ENCODE data around the gene TRAF4. TPM values are rescaled to one million over a fixed set of nuclear protein-coding genes. Genes with fewer than 3 reads are reported as not detected.

The TRAF4 gene
- total and polyA plus RNA-seq, 10 of the 15 experiments (the other 5 are each of a cell fraction or from before 2014, with no cell fraction given) = 3.7 to 197 (median 66.4) TPM

DNA sequence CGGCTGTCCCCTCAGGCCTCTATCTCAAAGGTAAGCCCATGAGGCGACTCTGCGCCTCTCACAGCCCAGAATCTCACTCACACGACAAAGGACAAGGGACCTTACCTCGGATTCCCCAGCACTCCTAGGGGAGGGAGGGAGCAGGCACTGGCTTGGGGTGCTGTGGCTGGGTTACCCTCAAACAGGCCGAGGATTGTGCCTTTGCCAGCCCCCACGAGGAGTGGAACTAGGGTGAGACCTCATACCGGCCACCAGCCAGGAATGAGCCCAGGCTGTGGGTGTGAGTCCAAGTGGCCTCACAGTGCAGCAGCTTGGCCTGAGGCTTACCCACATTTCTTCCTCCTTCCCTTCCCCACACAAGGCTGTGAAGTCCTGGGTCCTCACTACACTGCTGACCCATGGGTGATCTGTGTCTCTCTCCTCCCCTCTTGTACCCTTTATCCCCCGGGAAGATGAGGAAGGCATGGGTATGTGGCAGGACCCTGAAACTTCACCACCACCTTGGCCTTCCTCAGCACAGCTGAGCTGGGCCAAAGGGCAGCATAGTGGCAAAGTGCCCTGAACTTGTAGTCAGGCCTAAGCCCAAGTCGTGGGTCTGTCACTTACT lies 38.0 kb upstream of the TRAF4 start:
- no peaks in the 10 kb centered on the region for H3K9me3 ChIP-seq (replicated peaks; ENCODE audit: control insufficient read depth, insufficient read depth, low read length)
- ChIA-PET RAD21 (ENCODE audit: unreplicated experiment) (no interaction called here), POLR2A (no interaction called here), CTCF (interaction anchor here (1.5 kb wide), 1 partner anchor 129 kb away, joined by 3 read pairs; the partner anchor contains the start of gene ALDOC), SMC1A (ENCODE audit: uncharacterized antibody, unreplicated experiment) (interaction anchor here (1.4 kb wide), 1 partner anchor 12 kb away, joined by 4 read pairs; no protein-coding TSS in a partner anchor)
- WGBS (ENCODE audit: insufficient coverage, insufficient replicate concordance, low lambda C conversion rate, missing lambda C conversion rate) = 95% methylated on average over 10 of the region's 10 CpGs
- ATAC-seq (no peak), FAIRE-seq (no peak), DNase-seq (ENCODE audit: low read depth, low spot score) (no peak)
- no peaks in the 10 kb centered on the region for H4K20me1 ChIP-seq (ENCODE audit: control insufficient read depth, insufficient read depth)
- H3K4me3 ChIP-seq = no peak overlapping the region
- H3K27me3 ChIP-seq (replicated peaks in 1 of 2; ENCODE audit: control insufficient read depth in 2 of 2, insufficient read depth in 2 of 2, low read length in 1 of 2) = no peaks in the 10 kb centered on the region
- no TSS peak for BruUV-seq (replicated peaks)
- TF ChIP-seq YBX1 (IDR thresholded peaks at IDR 0.05) (no peak), LARP7 (IDR thresholded peaks at IDR 0.05) (no peak), POLR2A (IDR thresholded peaks at IDR 0.05; ENCODE audit: low read depth, low read length) (0 out of 2 replicates have a peak, but pooled peaks have one; percentile 14)
- no peak overlapping the region for H3K27ac ChIP-seq (ENCODE audit: control insufficient read depth, insufficient read depth)
- no peak overlapping the region for H3K4me2 ChIP-seq (ENCODE audit: control insufficient read depth, insufficient read depth)
- H3K9ac ChIP-seq (ENCODE audit: control insufficient read depth, insufficient read depth, low read length) = no peak overlapping the region
- H3K36me3 ChIP-seq (ENCODE audit: control insufficient read depth in 2 of 2, insufficient read depth in 2 of 2, low read length in 1 of 2) = peaks cover 8 to 20% of the 10 kb centered on the region in 2 experiments; a peak in 3 of 4 replicates
- no peak overlapping the region for H2AFZ ChIP-seq (ENCODE audit: control insufficient read depth, low read depth, low read length)
- in situ Hi-C loops (cut with MboI) = no loop called here
- H3K4me1 ChIP-seq (ENCODE audit: control insufficient read depth, insufficient read depth, low read length) = no peaks in the 10 kb centered on the region; the same call in 1 of the 2 replicates
- intact Hi-C loops (cut with micrococcal nuclease; ENCODE audit: unreplicated experiment) = no loop called here
- H3K79me2 ChIP-seq (ENCODE audit: control insufficient read depth, insufficient read depth, low read length) = no peaks in the 10 kb centered on the region

DNA sequence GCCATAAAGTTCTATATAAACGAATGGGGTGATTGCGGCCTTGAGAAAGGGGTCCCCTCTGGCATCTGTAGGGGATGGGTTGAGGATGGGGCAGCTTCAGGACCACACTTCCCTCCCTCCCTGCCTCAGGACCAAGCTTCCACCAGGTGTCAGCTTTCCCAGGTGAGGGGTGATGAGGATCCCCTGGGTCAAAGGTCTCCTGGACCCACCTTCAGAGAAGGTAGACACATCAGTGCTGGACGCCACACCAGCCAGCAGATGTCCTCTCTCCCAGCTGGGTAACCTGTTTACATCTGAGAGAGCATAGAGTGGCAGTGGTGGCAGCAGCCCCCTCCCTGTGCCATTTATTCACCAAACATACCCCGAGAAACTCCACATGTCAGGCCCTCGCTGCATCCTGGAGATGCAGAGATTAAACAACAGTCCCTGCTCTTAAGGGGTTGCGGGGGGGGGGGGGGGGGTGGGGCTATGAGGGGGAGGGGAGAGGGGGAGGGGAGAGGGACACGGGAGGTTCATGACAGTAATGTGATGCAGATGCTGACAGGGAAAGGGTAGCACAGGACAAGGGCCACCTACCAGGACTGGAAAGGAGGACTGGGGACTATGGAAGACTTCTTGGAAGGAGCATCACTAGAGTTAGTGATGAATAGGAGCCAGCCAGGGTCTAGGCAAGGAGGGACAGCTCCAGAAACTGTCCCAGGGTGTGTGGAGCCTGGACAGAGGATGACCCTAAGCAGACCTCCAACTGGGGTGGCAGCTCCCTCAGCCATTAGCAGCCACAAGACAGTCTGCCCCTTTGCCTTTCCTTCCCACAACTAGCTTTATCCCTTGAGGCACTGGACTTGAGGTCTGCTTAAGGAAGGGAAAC lies 37.1 kb upstream of the TRAF4 start:
- H3K36me3 ChIP-seq (ENCODE audit: control insufficient read depth in 2 of 2, insufficient read depth in 2 of 2, low read length in 1 of 2) = peaks cover 3 to 14% of the 10 kb centered on the region in 2 experiments; a peak in 2 of 4 replicates
- ATAC-seq (no peak), DNase-seq (ENCODE audit: low read depth, low spot score) (no peak), FAIRE-seq (no peak)
- H3K4me3 ChIP-seq = no peak overlapping the region
- H4K20me1 ChIP-seq (ENCODE audit: control insufficient read depth, insufficient read depth) = no peaks in the 10 kb centered on the region
- POLR2A ChIA-PET = no interaction called here
- WGBS (ENCODE audit: insufficient coverage, insufficient replicate concordance, low lambda C conversion rate, missing lambda C conversion rate) = 82% methylated on average over 5 of the region's 7 CpGs
- no peak overlapping the region for H3K9ac ChIP-seq (ENCODE audit: control insufficient read depth, insufficient read depth, low read length)
- H3K27me3 ChIP-seq (replicated peaks in 1 of 2; ENCODE audit: control insufficient read depth in 2 of 2, insufficient read depth in 2 of 2, low read length in 1 of 2) = no peaks in the 10 kb centered on the region
- H3K4me2 ChIP-seq (ENCODE audit: control insufficient read depth, insufficient read depth) = no peak overlapping the region
- BruUV-seq (replicated peaks) = no TSS peak
- no peaks in the 10 kb centered on the region for H3K79me2 ChIP-seq (ENCODE audit: control insufficient read depth, insufficient read depth, low read length)
- RAD21 ChIA-PET (ENCODE audit: unreplicated experiment) = no interaction called here
- intact Hi-C loops (cut with micrococcal nuclease; ENCODE audit: unreplicated experiment) = no loop called here
- peaks cover 2% of the 10 kb centered on the region; the same call in 1 of the 2 replicates for H3K4me1 ChIP-seq (ENCODE audit: control insufficient read depth, insufficient read depth, low read length)
- no peaks in the 10 kb centered on the region for H3K9me3 ChIP-seq (replicated peaks; ENCODE audit: control insufficient read depth, insufficient read depth, low read length)
- H2AFZ ChIP-seq (ENCODE audit: control insufficient read depth, low read depth, low read length) = no peak overlapping the region
- SMC1A ChIA-PET (ENCODE audit: uncharacterized antibody, unreplicated experiment) = no interaction called here
- CTCF ChIA-PET = interaction anchor here (1.5 kb wide), 1 partner anchor 130 kb away, joined by 3 read pairs; the partner anchor contains the start of gene ALDOC
- no peak overlapping the region for H3K27ac ChIP-seq (ENCODE audit: control insufficient read depth, insufficient read depth)
- no peak for TF ChIP-seq IRF3 (IDR thresholded peaks at IDR 0.05)
- TF ChIP-seq, protein P1, sequence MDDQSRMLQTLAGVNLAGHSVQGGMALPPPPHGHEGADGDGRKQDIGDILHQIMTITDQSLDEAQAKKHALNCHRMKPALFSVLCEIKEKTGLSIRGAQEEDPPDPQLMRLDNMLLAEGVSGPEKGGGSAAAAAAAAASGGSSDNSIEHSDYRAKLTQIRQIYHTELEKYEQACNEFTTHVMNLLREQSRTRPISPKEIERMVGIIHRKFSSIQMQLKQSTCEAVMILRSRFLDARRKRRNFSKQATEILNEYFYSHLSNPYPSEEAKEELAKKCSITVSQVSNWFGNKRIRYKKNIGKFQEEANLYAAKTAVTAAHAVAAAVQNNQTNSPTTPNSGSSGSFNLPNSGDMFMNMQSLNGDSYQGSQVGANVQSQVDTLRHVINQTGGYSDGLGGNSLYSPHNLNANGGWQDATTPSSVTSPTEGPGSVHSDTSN (IDR thresholded peaks at IDR 0.05; ENCODE audit: insufficient replicate concordance, low read depth, low read length) = no peak
- in situ Hi-C loops (cut with MboI) = no loop called here
